ENCODE data around the gene CD99L2. TPM values are rescaled to one million over a fixed set of nuclear protein-coding genes. Genes with fewer than 3 reads are reported as not detected.
A peak's percentile ranks its signal among the peaks of the same experiment; 100 is the strongest.

Gene CD99L2
- total and polyA plus RNA-seq, 4 donors = 9.7 to 39.8 (median 23.8) TPM

DNA sequence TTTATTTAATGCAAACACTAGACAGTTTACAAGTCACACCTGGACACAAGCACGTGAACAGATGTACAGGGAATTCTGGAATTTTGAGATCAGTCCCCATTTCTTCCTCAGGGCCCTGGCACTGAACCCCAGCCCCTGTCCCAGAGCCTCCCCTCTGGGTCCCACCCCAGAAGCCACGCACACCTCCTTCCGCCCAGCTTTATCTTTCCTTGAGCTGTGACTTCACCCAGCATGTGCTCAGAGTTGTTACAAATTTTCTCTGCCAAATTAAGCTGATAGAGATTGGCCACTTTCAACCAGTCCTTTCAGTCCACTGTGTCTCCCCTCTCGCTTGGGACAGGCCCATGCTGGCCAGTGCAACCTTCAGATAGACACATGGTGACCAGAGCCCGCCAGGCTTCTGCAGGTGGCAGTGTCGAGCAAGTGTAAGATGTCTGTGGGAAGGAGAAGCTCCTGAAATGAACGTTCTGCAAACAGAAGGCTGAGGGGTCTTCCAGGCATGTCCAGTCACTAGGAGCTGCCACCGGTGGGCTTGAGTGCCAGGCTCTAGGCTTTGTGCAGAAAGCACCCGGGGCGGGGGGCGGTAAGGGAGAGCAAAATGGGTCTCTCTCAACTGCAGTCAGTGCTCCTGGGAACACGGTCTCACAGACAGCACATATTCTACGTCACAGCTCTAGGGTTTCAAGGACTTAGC is 132.0 kb downstream of the CD99L2 start:
- no peak for DNase-seq (ENCODE audit: low spot score)
- no peak overlapping the region for H3K4me3 ChIP-seq (ENCODE audit: low read depth in 1 of 3, low read length in 3 of 3)
- WGBS = 90% methylated on average over 13 of the region's 13 CpGs
- no peaks in the 10 kb centered on the region for H3K4me1 ChIP-seq (ENCODE audit: control insufficient read depth in 4 of 4, insufficient read depth in 4 of 4, low read length in 3 of 4)
- H3K36me3 ChIP-seq (ENCODE audit: control insufficient read depth in 4 of 4, insufficient read depth in 3 of 4, low read depth in 1 of 4, low read length in 3 of 4) = peaks cover 0 to 4% (median 0%) of the 10 kb centered on the region in 4 donors
- no peak overlapping the region for H3K27ac ChIP-seq (ENCODE audit: low read depth in 1 of 2, low read length in 2 of 2)
- no peaks in the 10 kb centered on the region for H3K9me3 ChIP-seq (ENCODE audit: control insufficient read depth in 4 of 4, low read length in 3 of 4)
- no peaks in the 10 kb centered on the region for H3K27me3 ChIP-seq (ENCODE audit: control insufficient read depth in 4 of 4, insufficient read depth in 4 of 4, low read length in 3 of 4)
- H3K9ac ChIP-seq (ENCODE audit: low read depth in 1 of 2, low read length in 2 of 2) = no peak overlapping the region
- TF ChIP-seq, protein P1, sequence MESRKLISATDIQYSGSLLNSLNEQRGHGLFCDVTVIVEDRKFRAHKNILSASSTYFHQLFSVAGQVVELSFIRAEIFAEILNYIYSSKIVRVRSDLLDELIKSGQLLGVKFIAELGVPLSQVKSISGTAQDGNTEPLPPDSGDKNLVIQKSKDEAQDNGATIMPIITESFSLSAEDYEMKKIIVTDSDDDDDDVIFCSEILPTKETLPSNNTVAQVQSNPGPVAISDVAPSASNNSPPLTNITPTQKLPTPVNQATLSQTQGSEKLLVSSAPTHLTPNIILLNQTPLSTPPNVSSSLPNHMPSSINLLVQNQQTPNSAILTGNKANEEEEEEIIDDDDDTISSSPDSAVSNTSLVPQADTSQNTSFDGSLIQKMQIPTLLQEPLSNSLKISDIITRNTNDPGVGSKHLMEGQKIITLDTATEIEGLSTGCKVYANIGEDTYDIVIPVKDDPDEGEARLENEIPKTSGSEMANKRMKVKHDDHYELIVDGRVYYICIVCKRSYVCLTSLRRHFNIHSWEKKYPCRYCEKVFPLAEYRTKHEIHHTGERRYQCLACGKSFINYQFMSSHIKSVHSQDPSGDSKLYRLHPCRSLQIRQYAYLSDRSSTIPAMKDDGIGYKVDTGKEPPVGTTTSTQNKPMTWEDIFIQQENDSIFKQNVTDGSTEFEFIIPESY (IDR thresholded peaks at IDR 0.05) = no peak
- TF ChIP-seq, protein P2, sequence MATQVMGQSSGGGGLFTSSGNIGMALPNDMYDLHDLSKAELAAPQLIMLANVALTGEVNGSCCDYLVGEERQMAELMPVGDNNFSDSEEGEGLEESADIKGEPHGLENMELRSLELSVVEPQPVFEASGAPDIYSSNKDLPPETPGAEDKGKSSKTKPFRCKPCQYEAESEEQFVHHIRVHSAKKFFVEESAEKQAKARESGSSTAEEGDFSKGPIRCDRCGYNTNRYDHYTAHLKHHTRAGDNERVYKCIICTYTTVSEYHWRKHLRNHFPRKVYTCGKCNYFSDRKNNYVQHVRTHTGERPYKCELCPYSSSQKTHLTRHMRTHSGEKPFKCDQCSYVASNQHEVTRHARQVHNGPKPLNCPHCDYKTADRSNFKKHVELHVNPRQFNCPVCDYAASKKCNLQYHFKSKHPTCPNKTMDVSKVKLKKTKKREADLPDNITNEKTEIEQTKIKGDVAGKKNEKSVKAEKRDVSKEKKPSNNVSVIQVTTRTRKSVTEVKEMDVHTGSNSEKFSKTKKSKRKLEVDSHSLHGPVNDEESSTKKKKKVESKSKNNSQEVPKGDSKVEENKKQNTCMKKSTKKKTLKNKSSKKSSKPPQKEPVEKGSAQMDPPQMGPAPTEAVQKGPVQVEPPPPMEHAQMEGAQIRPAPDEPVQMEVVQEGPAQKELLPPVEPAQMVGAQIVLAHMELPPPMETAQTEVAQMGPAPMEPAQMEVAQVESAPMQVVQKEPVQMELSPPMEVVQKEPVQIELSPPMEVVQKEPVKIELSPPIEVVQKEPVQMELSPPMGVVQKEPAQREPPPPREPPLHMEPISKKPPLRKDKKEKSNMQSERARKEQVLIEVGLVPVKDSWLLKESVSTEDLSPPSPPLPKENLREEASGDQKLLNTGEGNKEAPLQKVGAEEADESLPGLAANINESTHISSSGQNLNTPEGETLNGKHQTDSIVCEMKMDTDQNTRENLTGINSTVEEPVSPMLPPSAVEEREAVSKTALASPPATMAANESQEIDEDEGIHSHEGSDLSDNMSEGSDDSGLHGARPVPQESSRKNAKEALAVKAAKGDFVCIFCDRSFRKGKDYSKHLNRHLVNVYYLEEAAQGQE (IDR thresholded peaks at IDR 0.05) = no peak
- TF ChIP-seq RAD21 (IDR thresholded peaks at IDR 0.05) = peak in 1 of 2 donors; percentile 11

DNA sequence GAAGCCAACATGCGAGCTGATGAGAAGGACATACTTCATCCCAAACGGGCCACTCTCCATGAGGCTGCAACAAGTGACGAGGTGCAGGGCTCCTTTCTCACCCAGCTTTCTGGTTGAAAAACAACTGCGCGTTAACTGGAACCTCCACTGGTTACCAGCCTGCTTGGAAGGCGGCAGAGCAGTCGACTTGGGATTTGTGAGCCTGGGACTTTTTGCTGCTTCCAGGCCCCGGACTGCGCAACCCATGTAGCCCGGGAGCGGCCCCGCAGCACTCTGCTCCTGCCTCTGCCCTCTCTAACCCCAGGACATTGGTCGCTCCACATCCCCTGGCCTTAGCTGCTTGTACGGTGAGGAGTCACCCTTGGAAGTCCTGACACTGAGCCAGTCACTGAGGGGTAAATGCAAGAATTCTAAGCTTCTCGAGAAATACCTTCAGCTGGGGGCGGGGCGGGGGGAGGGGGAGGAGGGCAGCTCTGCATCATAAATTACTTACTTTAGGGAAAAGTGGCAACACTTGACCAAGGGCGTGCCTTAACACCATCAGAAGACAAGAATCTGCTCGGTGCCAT is 132.6 kb downstream of the CD99L2 start:
- WGBS = 96% methylated on average over 19 of the region's 19 CpGs
- H3K36me3 ChIP-seq (ENCODE audit: control insufficient read depth in 4 of 4, insufficient read depth in 3 of 4, low read depth in 1 of 4, low read length in 3 of 4) = peaks cover 0 to 4% (median 0%) of the 10 kb centered on the region in 4 donors
- H3K4me1 ChIP-seq (ENCODE audit: control insufficient read depth in 4 of 4, insufficient read depth in 4 of 4, low read length in 3 of 4) = no peaks in the 10 kb centered on the region
- H3K4me3 ChIP-seq (ENCODE audit: low read depth in 1 of 3, low read length in 3 of 3) = no peak overlapping the region
- H3K9me3 ChIP-seq (ENCODE audit: control insufficient read depth in 4 of 4, low read length in 3 of 4) = no peaks in the 10 kb centered on the region
- TF ChIP-seq RAD21 (IDR thresholded peaks at IDR 0.05) = no peak
- TF ChIP-seq EGR1 (IDR thresholded peaks at IDR 0.05; ENCODE audit: low read depth in 2 of 2) = no peak
- no peak for TF ChIP-seq SP1 (IDR thresholded peaks at IDR 0.05)
- TF ChIP-seq, protein P2 (IDR thresholded peaks at IDR 0.05) = no peak
- TF ChIP-seq, protein P1 (IDR thresholded peaks at IDR 0.05) = no peak
- no peak for TF ChIP-seq RXRA (IDR thresholded peaks at IDR 0.05)
- TF ChIP-seq, protein P3, sequence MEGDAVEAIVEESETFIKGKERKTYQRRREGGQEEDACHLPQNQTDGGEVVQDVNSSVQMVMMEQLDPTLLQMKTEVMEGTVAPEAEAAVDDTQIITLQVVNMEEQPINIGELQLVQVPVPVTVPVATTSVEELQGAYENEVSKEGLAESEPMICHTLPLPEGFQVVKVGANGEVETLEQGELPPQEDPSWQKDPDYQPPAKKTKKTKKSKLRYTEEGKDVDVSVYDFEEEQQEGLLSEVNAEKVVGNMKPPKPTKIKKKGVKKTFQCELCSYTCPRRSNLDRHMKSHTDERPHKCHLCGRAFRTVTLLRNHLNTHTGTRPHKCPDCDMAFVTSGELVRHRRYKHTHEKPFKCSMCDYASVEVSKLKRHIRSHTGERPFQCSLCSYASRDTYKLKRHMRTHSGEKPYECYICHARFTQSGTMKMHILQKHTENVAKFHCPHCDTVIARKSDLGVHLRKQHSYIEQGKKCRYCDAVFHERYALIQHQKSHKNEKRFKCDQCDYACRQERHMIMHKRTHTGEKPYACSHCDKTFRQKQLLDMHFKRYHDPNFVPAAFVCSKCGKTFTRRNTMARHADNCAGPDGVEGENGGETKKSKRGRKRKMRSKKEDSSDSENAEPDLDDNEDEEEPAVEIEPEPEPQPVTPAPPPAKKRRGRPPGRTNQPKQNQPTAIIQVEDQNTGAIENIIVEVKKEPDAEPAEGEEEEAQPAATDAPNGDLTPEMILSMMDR (IDR thresholded peaks at IDR 0.05; ENCODE audit: low read depth, low read length, missing input control) = no peak
- TF ChIP-seq NR2F2 (IDR thresholded peaks at IDR 0.05) = no peak
- TF ChIP-seq, protein P4, sequence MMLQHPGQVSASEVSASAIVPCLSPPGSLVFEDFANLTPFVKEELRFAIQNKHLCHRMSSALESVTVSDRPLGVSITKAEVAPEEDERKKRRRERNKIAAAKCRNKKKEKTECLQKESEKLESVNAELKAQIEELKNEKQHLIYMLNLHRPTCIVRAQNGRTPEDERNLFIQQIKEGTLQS (IDR thresholded peaks at IDR 0.05) = no peak
- TF ChIP-seq FOXA1 (IDR thresholded peaks at IDR 0.05) = no peak
- TF ChIP-seq HNF4A (conservative IDR thresholded peaks at IDR 0.05) = no peak
- H3K27ac ChIP-seq (ENCODE audit: low read depth in 1 of 2, low read length in 2 of 2) = no peak overlapping the region
- no peaks in the 10 kb centered on the region for H3K27me3 ChIP-seq (ENCODE audit: control insufficient read depth in 4 of 4, insufficient read depth in 4 of 4, low read length in 3 of 4)
- no peak overlapping the region for H3K9ac ChIP-seq (ENCODE audit: low read depth in 1 of 2, low read length in 2 of 2)
- no peak for DNase-seq (ENCODE audit: low spot score)
